Endothelial cell of umbilical vein (primary cell): Measurements from ENCODE around the gene PPP1R26.

ENCODE experiments used
- EZH2 ChIP-seq: IDR thresholded peaks from 2 replicates; pipeline ENCODE4 v1.6.1; 2012; ENCODE audit warnings: borderline replicate concordance, low read depth, mild to moderate bottlenecking, moderate library complexity, low read length, inconsistent platforms; ENCODE audit not compliant: severe bottlenecking
- POLR2A ChIP-seq: IDR thresholded peaks from 2 replicates; pipeline ENCODE4 v1.6.1; 2012; ENCODE audit warnings: low read depth, mild to moderate bottlenecking, control low read depth, low read length
- POLR2AphosphoS5 ChIP-seq: IDR thresholded peaks from 2 replicates; pipeline ENCODE4 v1.6.1; 2012; ENCODE audit warnings: low read depth, mild to moderate bottlenecking, control low read depth, low read length, moderate library complexity; ENCODE audit not compliant: insufficient read depth
- TF ChIP-seq, protein P1 (sequence below), 2 donors: IDR thresholded peaks; 1 replicate in 1 of 2; 2 replicates in 1 of 2; pipeline ENCODE4 v1.5.1; 2011; ENCODE audit warnings: low read length in 2 of 2, mild to moderate bottlenecking in 2 of 2, moderate library complexity in 2 of 2, control low read depth in 1 of 2, inconsistent platforms in 1 of 2, low read depth in 1 of 2; ENCODE audit not compliant: insufficient read depth in 1 of 2; ENCODE audit errors: extremely low read depth in 1 of 2
- TF ChIP-seq, protein P2 (sequence below): IDR thresholded peaks from 2 replicates; pipeline ENCODE4 v1.6.1; 2011; ENCODE audit not compliant: insufficient read depth, insufficient read length

DNA sequence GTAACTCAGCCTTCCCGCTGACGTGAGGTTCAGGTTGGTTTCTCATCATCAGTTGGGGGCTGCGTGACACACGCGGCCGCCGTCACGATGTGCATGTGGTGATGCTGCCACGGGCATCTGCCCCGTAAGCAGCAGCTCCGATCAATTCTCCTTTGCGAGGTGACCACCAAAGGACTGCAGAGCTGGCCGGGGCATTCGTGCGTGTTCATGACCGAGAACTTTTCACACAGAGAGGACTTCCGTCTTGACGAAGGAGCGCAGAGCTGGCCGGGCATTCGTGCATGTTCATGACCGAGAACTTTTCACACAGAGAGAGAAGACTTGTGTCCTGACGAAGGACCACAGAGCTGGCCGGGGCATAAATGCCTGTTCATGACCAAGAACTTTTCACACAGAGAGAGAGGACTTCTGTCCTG, 37.8 kb downstream of the PPP1R26 start:
- TF ChIP-seq POLR2A, result no peak
- TF ChIP-seq, protein P1, sequence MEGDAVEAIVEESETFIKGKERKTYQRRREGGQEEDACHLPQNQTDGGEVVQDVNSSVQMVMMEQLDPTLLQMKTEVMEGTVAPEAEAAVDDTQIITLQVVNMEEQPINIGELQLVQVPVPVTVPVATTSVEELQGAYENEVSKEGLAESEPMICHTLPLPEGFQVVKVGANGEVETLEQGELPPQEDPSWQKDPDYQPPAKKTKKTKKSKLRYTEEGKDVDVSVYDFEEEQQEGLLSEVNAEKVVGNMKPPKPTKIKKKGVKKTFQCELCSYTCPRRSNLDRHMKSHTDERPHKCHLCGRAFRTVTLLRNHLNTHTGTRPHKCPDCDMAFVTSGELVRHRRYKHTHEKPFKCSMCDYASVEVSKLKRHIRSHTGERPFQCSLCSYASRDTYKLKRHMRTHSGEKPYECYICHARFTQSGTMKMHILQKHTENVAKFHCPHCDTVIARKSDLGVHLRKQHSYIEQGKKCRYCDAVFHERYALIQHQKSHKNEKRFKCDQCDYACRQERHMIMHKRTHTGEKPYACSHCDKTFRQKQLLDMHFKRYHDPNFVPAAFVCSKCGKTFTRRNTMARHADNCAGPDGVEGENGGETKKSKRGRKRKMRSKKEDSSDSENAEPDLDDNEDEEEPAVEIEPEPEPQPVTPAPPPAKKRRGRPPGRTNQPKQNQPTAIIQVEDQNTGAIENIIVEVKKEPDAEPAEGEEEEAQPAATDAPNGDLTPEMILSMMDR (IDR thresholded peaks at IDR 0.05; ENCODE audit: extremely low read depth in 1 of 2, insufficient read depth in 1 of 2, low read depth in 1 of 2, low read length in 2 of 2), result no peak
- TF ChIP-seq POLR2AphosphoS5, result no peak
- TF ChIP-seq, protein P2, sequence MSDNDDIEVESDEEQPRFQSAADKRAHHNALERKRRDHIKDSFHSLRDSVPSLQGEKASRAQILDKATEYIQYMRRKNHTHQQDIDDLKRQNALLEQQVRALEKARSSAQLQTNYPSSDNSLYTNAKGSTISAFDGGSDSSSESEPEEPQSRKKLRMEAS, result no peak
- no peak for TF ChIP-seq EZH2
